SJCRH30 (cell line): ENCODE data around the gene ARHGAP8. TPM values are rescaled to one million over a fixed set of nuclear protein-coding genes. Genes with fewer than 3 reads are reported as not detected.

Experiments used
- DNase-seq, 2 experiments: peaks; one replicate each; pipeline ENCODE4 v3.0.0-alpha.2; 2015 to 2020
- H3K27ac ChIP-seq: fragments of 250-450 bp; sonication (Bioruptor Pico); 2 replicates; pipeline ENCODE4 v1.5.1; 2020; ENCODE audit warnings: mild to moderate bottlenecking, moderate library complexity
- H3K27me3 ChIP-seq: fragments of 250-450 bp; sonication (Bioruptor Pico); 2 replicates; pipeline ENCODE4 v1.5.1; 2020; ENCODE audit warnings: mild to moderate bottlenecking, moderate library complexity
- H3K36me3 ChIP-seq: fragments of 250-450 bp; sonication (Bioruptor Pico); 2 replicates; pipeline ENCODE4 v1.5.1; 2020; ENCODE audit warnings: mild to moderate bottlenecking, moderate library complexity
- H3K4me1 ChIP-seq: fragments of 250-450 bp; sonication (Bioruptor Pico); 2 replicates; pipeline ENCODE4 v1.5.1; 2020; ENCODE audit warnings: mild to moderate bottlenecking, moderate library complexity
- H3K4me3 ChIP-seq: fragments of 250-450 bp; sonication (Bioruptor Pico); 2 replicates; pipeline ENCODE4 v1.5.1; 2020; ENCODE audit warnings: mild to moderate bottlenecking, moderate library complexity
- H3K9me3 ChIP-seq: fragments of 250-450 bp; sonication (Bioruptor Pico); replicated peaks from 2 replicates; pipeline ENCODE4 v1.5.1; 2020; ENCODE audit warnings: mild to moderate bottlenecking, moderate library complexity
- total RNA-seq: library from RNA; depleted of rRNA; stranded (reverse); fragments of >200 nt; shearing (Covaris generic); gene quantifications from 2 replicates; pipeline ENCODE4 v1.2.3, GENCODE V29; 2014

Gene ARHGAP8
- total RNA-seq, 1 experiment from 2014 or later, result 32.4 TPM

GRCh38 chr22:44884968-44885805, 132.8 kb downstream of the ARHGAP8 start:
- H3K36me3 ChIP-seq, result no peaks in the 10 kb centered on the region
- H3K4me1 ChIP-seq, result no peaks in the 10 kb centered on the region
- no peak overlapping the region for H3K4me3 ChIP-seq
- no peaks in the 10 kb centered on the region for H3K27me3 ChIP-seq
- DNase-seq, result no peak
- H3K9me3 ChIP-seq, result no peaks in the 10 kb centered on the region
- H3K27ac ChIP-seq, result no peak overlapping the region

GRCh38 chr22:44885806-44886360, 133.5 kb downstream of the ARHGAP8 start:
- no peak for DNase-seq
- H3K9me3 ChIP-seq, result no peaks in the 10 kb centered on the region
- H3K4me3 ChIP-seq, result no peak overlapping the region
- H3K27ac ChIP-seq, result no peak overlapping the region
- no peaks in the 10 kb centered on the region for H3K4me1 ChIP-seq
- no peaks in the 10 kb centered on the region for H3K27me3 ChIP-seq
- H3K36me3 ChIP-seq, result no peaks in the 10 kb centered on the region

DNA sequence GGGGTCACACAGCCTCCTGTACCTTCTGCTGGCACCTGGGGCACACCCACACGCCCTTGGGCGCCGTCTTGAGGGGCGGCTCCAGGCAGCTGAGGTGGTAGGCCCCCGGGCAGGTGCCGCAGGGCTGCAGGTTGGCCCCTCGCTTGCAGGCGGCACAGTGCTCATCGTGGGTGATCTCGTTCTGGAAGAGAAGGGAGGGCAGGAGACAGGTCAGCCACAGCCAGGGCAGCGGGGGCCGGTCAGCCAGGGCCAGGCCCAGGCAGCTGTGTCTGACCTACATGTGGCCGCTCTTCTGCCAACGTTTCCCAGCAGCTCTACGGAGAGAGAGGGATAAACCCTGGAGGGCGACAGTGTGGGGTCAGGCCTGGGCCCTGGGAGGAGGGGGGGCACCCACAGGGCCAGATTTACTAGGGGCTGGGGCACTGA, 135.6 kb downstream of the ARHGAP8 start:
- H3K36me3 ChIP-seq, result no peaks in the 10 kb centered on the region
- H3K4me1 ChIP-seq, result no peaks in the 10 kb centered on the region
- no peak for DNase-seq
- no peaks in the 10 kb centered on the region for H3K27me3 ChIP-seq
- no peaks in the 10 kb centered on the region for H3K9me3 ChIP-seq
- H3K4me3 ChIP-seq, result no peak overlapping the region
- no peak overlapping the region for H3K27ac ChIP-seq

DNA sequence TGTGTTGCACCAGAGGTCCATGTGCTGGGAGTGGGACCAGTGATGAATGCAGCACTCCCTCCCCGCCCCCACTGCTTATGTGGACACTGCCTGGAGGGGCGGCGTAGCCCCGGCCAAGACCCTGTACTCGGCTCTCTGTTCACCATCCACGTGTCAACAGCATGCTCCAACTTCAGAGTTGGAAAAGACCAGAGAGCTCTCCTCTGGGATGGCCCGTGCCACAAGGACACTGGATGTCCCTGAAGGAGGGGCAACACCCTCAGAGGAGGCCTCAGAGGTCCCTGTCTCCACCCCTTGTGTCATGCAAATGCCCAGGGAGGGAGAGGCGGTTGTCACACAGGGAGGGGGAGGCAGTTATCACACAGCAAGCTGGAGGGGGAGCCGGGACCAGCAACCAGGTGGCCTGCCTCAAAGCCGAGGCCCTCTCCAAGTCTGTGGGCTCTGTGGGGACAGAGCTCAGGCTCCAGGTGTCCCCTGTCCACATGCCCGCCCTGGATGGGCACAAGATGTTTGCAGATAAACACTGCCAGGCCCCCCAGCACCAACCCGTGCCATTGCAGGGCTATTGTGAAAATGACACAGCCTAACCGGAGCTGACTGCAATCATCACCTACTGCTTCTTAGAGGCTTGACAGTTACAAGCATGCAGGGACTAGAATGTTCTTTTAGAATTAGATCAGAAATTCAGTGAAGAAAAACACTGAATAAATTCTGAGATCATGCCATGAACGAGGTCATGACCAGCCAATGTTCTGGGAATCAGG, 136.3 kb downstream of the ARHGAP8 start:
- Histone ChIP-seq H3K36me3 (no peaks in the 10 kb centered on the region), H3K9me3 (no peaks in the 10 kb centered on the region), H3K27ac (no peak overlapping the region), H3K4me1 (no peaks in the 10 kb centered on the region), H3K27me3 (no peaks in the 10 kb centered on the region), H3K4me3 (no peak overlapping the region)
- no peak for DNase-seq

DNA sequence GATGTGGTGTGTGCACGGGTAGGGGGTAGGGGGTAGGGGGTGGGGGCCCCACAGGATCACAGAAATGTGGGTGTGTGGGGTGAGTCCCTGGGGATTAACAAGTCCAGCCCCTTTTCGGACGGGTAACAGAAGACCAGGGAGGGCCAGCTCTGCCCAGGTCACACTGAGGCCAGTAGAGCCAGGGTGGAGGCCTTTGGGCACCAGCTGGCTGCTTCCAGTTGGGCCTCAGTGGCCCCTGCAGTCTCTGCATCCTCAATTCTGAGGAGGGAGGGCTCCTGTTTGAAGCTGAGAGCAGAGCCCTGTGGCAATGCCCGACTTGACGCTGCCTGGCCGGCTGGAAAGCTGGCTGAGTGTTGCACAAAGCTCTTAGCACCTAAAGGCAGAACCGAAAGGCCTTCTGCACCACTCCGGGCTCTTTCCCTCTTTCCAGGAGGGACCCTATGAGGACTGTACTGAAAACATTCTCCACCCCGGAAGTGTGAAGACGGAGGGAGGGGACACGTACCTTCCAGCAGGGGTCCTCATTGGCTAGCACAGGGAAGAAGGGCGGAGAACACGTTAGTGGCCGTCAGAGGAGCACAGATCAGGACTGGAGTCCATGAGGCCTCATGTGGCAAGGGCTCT, 137.0 kb downstream of the ARHGAP8 start:
- DNase-seq, result peak in 1 of 2 experiments; percentile 14
- Histone ChIP-seq H3K9me3 (no peaks in the 10 kb centered on the region), H3K36me3 (no peaks in the 10 kb centered on the region), H3K4me3 (no peak overlapping the region), H3K27ac (no peak overlapping the region), H3K4me1 (no peaks in the 10 kb centered on the region), H3K27me3 (no peaks in the 10 kb centered on the region)

GRCh38 chr22:44890416-44891292, 138.3 kb downstream of the ARHGAP8 start:
- Histone ChIP-seq H3K27ac (no peak overlapping the region), H3K4me3 (no peak overlapping the region), H3K36me3 (no peaks in the 10 kb centered on the region), H3K27me3 (no peaks in the 10 kb centered on the region), H3K4me1 (no peaks in the 10 kb centered on the region), H3K9me3 (no peaks in the 10 kb centered on the region)
- no peak for DNase-seq

GRCh38 chr22:44891293-44891747, 138.9 kb downstream of the ARHGAP8 start:
- no peaks in the 10 kb centered on the region for H3K4me1 ChIP-seq
- no peak for DNase-seq
- no peak overlapping the region for H3K27ac ChIP-seq
- H3K9me3 ChIP-seq, result no peaks in the 10 kb centered on the region
- no peaks in the 10 kb centered on the region for H3K27me3 ChIP-seq
- H3K36me3 ChIP-seq, result no peaks in the 10 kb centered on the region
- H3K4me3 ChIP-seq, result no peak overlapping the region

DNA sequence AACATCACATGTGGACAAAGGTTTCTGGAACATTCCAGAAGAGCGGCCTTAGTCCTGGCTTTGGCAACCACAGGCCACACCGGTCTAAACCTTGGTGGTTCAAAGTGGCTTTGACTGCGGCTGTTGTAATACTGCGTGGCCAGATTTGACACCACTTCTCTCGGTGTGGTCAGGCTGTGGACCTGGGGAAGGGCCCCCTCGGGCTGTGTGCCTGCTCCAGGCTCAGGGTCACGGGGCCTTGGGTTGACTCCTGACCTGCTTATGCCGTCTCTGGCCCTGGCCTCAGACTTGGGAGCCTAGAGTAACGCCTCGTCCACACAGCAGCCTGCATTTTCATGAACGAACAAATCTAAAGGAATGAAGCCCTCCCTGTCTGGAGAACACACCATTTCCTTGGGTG, 139.4 kb downstream of the ARHGAP8 start:
- Histone ChIP-seq H3K36me3 (no peaks in the 10 kb centered on the region), H3K27me3 (no peaks in the 10 kb centered on the region), H3K9me3 (no peaks in the 10 kb centered on the region), H3K4me3 (no peak overlapping the region), H3K4me1 (no peaks in the 10 kb centered on the region), H3K27ac (no peak overlapping the region)
- DNase-seq, result no peak

DNA sequence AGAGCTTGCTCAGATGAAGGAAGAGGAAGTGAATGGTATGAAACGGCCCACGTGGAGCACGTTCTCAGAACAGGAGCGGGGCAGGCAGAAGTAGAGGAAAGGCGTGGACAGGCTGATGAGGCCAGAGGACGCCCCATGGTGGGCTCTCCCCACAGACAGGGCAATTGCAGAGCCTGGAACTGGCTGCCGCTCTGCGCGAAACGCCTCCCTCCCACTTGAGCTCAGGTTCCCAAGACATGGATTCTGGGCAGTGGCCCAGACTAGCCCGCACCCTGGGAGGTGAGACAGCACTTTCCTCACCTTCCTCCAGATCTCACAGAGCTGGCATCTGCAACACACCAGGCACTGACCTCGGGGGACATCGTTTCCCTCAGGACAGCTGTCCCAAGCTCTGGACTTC, 139.9 kb downstream of the ARHGAP8 start:
- H3K4me3 ChIP-seq, result no peak overlapping the region
- no peaks in the 10 kb centered on the region for H3K4me1 ChIP-seq
- H3K27ac ChIP-seq, result no peak overlapping the region
- no peaks in the 10 kb centered on the region for H3K27me3 ChIP-seq
- H3K9me3 ChIP-seq, result no peaks in the 10 kb centered on the region
- DNase-seq, result no peak
- no peaks in the 10 kb centered on the region for H3K36me3 ChIP-seq

DNA sequence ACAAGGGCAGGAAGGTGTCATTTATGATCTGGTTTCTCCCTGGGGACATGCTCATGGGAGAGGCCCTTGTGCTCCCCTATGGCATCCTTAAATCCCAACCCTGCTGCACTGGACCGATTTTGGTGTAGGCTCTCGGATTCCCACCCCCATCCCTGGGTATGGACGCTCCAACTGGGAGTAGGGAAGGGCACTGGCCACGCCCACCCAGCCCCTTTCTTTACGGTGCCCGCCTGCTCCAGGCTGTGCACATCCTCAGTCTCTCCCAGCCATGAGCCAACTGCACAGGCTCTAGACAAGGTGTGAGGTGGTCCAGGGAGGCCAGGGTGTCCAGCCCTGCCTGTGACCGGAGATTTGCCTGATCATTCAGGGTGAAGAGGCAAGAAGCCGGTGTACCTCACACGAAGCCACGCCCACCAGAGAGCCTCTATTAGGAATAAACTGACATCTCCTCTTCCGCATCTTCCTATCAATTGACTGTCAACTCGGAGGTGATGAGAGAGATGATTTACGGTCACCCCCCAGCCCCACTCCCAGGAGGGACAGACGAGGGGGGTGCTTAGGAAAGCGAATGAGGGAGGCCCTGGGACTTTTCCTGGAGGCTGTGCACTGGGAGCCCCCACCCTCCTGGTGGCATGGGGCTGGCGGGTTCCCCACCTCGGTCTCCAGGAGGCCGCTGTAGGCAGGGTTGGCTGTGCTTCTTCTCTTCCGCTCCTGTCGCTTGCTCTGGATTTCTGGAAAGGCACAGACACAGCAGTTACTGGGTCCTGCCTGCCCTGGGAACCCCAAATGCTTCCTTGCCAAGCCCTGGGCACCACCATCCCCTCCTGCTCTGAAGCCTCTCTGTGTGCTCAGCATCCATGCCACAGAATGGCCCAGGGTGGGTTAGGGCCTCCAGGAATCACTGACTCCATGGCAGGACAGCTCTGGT, 140.7 kb downstream of the ARHGAP8 start:
- no peak for DNase-seq
- Histone ChIP-seq H3K27me3 (no peaks in the 10 kb centered on the region), H3K4me1 (no peaks in the 10 kb centered on the region), H3K4me3 (no peak overlapping the region), H3K36me3 (no peaks in the 10 kb centered on the region), H3K27ac (no peak overlapping the region), H3K9me3 (no peaks in the 10 kb centered on the region)

GRCh38 chr22:44893731-44894080, 141.3 kb downstream of the ARHGAP8 start:
- H3K36me3 ChIP-seq, result no peaks in the 10 kb centered on the region
- DNase-seq, result no peak
- no peaks in the 10 kb centered on the region for H3K27me3 ChIP-seq
- no peak overlapping the region for H3K27ac ChIP-seq
- H3K4me3 ChIP-seq, result no peak overlapping the region
- H3K4me1 ChIP-seq, result no peaks in the 10 kb centered on the region
- H3K9me3 ChIP-seq, result no peaks in the 10 kb centered on the region

GRCh38 chr22:44894321-44894720, 141.9 kb downstream of the ARHGAP8 start:
- Histone ChIP-seq H3K27me3 (no peaks in the 10 kb centered on the region), H3K4me3 (no peak overlapping the region), H3K9me3 (no peaks in the 10 kb centered on the region), H3K27ac (no peak overlapping the region), H3K4me1 (no peaks in the 10 kb centered on the region), H3K36me3 (no peaks in the 10 kb centered on the region)
- no peak for DNase-seq

DNA sequence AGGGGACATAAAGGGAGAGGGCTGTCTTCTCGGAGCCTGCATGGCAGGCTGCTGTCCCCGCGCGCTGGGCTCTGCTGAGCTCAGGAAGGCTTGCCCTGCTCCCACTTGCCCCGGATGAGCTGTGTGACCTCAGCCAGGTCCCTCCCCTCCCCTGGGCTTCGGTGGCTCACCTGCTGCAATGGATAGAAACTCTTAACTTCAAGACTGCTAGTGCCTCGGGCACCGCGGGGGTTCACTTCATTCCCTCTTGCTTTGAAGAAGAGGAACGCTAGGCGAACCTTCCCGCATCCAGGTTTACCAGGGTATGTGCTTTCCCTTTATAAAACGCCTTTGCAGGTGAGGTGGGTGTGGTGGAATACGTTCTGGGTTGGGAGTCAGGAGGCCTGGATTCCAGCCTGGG, 142.4 kb downstream of the ARHGAP8 start:
- Histone ChIP-seq H3K4me1 (no peaks in the 10 kb centered on the region), H3K4me3 (no peak overlapping the region), H3K9me3 (no peaks in the 10 kb centered on the region), H3K27ac (no peak overlapping the region), H3K27me3 (no peaks in the 10 kb centered on the region), H3K36me3 (no peaks in the 10 kb centered on the region)
- DNase-seq, result no peak
